Body of pancreas (tissue), 4 donors: ENCODE results near the gene SLX4.

Source experiments
- CTCF ChIP-seq, 7 experiments: fragments of 450-650 bp in 4 of 7; fragments of 200-600 bp in 3 of 7; sonication (generic) in 3 of 7; IDR thresholded peaks; one replicate each; pipeline ENCODE4 v1.5.1; 2016 to 2019; ENCODE audit warnings: antibody characterized with exemption in 7 of 7
- POLR2A ChIP-seq, 3 donors: fragments of 450-650 bp; IDR thresholded peaks; one replicate each; pipeline ENCODE4 v1.6.1; 2016; ENCODE audit warnings: antibody characterized with exemption in 3 of 3, mild to moderate bottlenecking in 2 of 3

- no peak for TF ChIP-seq CTCF (IDR thresholded peaks at IDR 0.05)
- TF ChIP-seq POLR2A (IDR thresholded peaks at IDR 0.05) = no peak
These were observed 31.1 kb upstream of the SLX4 start for GRCh38 chr16:3642397-3643094.
